CD1c-positive myeloid dendritic cell (primary cell): ENCODE results near the gene DNLZ.
A peak's percentile ranks its signal among the peaks of the same experiment; 100 is the strongest.

Experiments used
- DNase-seq: peaks from one replicate; pipeline ENCODE4 v3.0.0-alpha.2; 2016; ENCODE audit errors: extremely low spot score

The DNLZ gene

DNA sequence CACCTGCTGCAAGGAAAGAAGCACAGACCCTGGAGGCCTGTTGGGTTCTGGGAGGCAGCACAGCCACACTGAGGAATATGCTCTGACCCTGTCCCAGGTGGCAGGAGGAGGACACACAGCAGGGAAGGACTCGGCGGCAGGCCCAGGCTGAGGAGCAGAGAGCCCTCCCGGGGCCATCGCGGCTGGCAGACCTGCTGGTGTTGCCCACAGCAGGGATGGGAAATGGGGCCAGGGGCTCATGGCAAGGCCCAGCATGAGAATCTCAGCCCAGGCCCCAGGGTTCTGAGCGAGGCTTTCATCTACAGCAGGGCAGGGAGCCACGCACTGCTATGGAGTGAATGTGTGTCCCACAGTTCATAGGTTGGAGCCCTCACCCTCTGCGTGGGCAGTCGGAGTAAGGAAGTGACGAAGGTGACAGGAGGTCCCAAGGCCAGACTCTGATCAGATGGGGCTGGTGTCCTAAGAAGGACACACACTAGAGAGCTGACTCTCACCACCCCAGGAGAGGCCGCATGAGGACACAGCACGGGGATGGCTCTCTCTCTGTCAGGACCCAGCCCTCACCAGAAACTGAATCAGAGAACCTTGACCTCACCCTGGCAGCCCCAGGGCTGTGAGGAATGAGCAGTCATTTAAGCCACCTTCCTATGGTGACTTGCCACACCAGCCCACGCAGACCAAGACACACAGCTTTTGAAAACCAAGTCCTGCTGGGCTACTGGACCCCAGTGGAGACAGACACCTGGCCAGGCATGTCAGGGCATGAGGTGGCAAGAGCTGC is 46.5 kb downstream of the DNLZ start:
- no peak for DNase-seq

DNA sequence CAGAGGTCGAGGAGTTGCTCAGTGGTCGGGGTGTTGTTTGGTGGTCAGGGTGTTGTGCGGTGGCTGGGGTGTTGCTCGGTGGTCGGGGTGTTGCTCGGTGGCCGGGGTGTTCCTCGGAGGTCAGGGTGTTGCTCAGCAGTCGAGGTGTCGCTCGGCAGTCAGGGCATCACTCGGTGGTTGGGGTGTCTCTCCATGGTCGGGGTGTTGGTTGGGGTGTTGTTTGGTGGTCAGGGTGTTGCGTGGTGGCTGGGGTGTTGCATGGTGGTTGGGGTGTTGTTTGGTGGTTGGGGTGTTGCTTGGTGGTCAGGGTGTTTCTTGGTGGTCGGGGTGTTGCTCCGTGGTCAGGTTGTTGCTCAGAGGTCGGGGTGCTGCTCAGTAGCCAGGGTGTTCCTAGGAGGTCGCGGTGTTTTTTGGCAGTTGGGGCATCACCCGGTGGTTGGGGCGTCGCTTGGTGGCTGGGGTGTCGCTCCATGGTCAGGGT is 47.2 kb downstream of the DNLZ start:
- DNase-seq: no peak

DNA sequence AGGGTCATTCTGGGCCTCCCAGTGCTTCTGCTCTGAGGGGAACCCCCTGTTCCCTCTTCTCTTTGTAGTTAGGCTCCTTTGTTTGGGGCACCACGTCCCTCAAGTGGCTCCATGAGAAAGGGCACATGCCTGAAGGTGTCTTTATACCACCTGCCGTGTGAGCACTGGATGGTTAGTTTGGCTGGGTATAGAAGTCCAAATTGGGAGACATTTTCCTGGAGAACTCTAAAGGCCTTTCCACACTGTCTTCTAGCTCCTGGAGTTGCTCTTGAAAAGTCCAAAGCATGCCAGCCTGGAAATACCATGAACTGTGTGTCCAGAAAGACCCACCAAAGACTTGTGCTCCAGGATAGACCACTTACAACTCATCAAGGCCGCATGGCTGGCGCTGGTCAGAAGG is 48.6 kb downstream of the DNLZ start:
- DNase-seq: no peak

DNA sequence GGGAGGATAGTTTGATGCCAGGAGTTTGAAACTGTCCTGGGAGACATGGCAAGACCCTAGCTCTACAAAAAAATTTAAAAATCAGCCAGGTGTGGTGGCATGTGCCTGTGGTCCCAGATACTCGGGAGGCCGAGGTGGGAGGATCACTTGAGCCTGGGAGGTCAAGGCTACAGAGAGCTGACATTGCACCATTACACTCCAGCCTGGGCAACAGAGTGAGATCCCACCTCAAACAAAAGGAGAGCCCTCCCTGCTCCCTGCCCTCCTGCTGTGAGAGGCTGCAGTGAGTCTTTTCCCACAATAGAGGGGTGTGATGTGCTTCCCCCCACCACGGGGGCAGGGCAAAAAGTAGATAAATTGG is 49.5 kb downstream of the DNLZ start:
- DNase-seq: no peak

DNA sequence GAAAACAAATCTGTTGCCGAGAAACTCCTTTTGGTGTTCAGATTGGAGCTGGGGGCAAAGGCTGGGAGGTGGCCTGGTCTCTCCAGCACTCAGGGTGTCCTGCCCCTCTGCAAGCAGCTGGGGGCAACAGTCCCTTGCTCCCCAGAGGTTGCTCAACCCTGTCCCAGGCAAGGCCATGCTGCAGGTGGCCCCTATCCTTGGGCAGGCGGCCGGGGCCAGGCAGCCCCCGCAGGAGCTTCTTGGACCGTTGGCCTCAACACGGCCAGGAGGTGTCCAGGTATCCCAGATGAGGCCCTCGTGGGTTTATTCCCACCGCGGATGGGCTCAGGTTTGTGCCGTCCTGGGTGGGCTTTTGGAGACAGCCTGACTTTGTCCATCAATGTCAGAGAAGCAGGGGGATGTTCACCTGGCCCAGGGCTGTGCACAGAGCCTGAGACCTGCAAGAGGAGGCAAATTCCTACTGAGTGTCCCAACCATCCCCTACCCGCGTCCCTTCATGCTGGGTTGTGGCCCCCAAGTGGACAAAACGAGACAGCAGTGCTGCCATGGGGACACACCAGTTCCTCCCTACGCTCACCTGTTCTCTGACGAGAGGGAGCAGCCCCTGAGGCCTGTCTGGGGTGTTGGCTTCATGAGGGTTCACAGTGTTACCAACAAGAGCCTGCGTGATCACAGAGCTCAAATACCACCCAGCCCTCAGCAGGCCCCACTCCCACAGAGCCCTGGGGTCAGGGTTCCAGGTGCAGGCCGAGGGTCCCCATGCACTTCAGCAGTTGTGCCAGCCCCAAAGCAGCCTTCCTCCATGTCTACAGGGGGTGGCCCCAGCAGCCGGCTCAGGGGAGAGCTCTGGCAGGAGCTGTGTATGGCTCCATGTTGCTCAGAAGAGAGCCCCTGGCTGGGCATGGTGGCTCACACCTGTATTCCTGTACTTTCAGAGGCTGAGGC is 50.2 kb downstream of the DNLZ start:
- DNase-seq: no peak

DNA sequence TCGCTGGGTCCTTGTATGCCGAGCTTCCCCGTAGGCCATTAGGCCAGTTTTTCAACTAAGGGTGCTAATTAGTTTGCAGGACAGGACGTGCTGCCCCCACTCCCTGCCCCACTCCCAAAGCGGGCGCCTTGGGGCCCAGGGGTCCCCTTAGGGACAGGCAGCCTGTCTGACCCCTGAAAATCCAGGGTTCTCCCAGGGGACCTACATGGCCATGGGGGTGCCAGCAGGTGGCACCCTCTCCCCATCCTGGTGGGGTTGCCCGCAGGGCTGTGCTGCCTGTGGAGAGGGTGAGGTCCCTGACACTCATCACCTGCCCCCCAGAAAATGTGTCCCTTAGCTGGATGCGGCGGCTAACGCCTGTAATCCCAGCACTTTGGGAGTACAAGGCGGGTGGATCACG is 51.1 kb downstream of the DNLZ start:
- peak; percentile 56 for DNase-seq

DNA sequence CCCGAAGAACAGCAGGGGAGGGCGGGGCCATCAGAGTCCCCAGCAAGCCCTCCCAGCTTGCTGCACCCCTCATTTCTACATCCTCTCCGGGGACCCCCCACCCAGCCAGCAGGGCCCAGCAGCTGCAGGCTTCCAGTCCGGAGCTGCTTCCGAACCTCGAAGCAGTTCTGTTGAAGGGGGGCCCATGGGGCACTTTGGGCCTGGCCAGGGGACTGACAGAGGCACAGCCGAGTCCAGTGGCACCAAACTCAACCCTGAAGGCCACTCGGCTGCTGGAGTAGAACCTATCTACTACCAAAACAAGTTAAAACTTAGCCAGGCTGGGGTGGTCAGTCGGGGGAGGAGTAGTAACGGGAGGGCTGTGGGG is 51.6 kb downstream of the DNLZ start:
- no peak for DNase-seq

DNA sequence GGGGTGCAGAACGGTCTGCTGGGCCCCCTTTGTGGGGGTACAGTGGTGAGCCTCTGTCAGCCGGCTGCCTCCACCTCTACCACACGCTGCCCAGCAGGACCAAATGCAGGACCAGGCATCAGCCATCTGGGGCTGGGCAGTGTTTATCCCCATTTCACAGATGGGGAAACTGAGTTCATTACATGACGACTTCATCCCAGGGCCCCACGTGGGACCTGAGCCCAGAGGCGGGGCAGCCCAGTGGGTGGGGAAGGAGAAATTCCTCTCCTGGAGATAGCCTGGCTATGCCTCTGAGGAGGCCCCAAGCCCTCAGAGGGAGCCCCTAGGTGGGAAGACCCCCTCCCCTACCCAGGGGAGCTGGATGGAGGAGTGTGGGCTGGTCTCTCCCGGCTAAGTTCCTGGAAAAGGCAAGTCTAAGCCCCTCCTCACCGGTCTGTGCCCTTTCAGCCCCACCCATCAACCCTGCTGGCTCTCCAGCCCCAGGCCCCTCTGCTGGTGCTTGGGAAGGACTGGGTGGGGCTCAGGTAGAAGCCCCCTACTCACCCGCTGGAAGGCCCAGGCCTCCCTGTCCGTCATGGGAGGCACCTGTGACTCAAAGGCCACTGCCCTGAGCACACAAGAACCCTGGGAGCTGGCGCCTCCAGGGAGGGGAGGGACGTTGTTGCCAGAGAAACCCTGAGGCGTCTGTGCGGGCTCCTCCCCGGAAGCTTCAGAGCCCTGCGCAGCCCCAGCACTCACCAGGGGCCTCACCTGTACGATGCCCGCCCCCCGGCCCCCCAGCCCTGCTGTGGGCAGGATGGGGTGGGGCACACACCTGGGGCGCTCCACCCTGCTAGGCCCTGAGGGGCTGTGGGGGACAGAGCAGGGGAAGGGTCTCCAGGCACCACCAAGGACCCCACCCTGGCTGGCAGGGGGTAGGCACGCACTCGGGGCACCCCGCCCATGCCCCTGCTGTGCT is 52.2 kb downstream of the DNLZ start:
- no peak for DNase-seq

DNA sequence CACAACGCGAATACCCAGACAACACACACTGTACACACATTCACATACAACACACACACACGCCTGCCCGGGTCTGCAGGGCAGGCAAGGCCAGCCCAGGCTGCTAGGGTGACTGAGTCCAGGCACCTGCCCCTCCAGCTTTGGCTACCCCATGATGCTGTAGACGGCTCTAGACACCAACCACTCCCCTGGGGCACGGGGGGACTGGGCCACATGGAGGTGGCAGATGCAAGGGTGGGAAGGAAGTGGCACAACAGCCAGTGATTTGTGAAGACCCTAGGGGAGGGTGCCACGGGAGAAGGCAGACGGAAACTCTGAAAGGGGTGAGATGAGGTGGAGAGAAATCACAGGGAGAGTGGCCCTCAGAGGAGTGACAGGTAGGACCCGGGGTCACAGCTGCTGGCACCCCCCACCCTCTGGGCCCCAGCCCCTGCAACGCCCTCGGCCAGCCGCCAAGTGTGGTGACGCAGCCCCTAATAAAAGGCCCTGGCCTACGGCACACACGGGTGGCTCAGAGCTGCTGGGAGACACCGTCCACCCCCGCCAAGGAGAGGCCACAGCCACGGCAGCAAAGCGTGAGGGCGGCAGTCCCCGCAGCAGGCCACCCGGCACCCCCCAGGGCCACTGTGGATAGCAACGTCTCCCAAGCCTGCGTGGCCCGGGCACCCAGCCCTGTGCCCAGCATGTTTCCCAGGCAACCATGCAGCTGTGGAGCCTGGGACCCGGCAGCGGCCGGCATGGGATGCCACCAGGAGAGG is 53.1 kb downstream of the DNLZ start:
- no peak for DNase-seq

DNA sequence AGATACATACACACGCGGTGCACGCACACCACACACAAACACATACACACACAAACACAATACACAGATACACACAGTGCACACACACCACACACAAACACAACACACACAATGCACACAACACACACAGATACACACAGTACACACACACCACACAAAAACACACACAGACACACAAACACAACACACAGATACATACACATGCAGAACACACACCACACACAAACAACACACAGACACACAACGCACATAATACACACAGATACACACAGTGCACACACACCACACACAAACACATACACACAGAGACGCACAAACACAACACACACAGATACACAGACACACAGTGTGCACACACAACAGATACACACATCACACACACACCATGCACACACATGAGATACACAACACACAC is 53.7 kb downstream of the DNLZ start:
- no peak for DNase-seq
